HL-60 (cell line): ENCODE measurements around the gene NEDD4L.

ENCODE experiments used
- DNase-seq, 2 experiments: peaks; one replicate each; pipeline ENCODE4 v3.0.0-alpha.2; 2010 to 2020; ENCODE audit warnings: low read depth in 1 of 2, low spot score in 1 of 2
- H3K27ac ChIP-seq: fragments of 250-450 bp; sonication (Bioruptor Pico); replicated peaks from 2 replicates; pipeline ENCODE4 v1.5.1; 2020; ENCODE audit warnings: mild to moderate bottlenecking, moderate library complexity
- H3K27me3 ChIP-seq: fragments of 250-450 bp; sonication (Bioruptor Pico); 2 replicates; pipeline ENCODE4 v1.5.1; 2021; ENCODE audit warnings: mild to moderate bottlenecking, moderate library complexity; ENCODE audit not compliant: insufficient read depth, poor library complexity, severe bottlenecking
- H3K4me3 ChIP-seq: replicated peaks from 2 replicates; pipeline ENCODE4 v1.5.1; 2011; ENCODE audit warnings: mild to moderate bottlenecking, control low read depth, low read length; ENCODE audit not compliant: insufficient read depth
- GABPA ChIP-seq: IDR thresholded peaks from 2 replicates; pipeline ENCODE4 v1.6.1; 2012; ENCODE audit warnings: low read depth
- POLR2AphosphoS5 ChIP-seq: IDR thresholded peaks from 2 replicates; pipeline ENCODE4 v1.6.1; 2012; ENCODE audit warnings: low read depth
- SPI1 ChIP-seq: IDR thresholded peaks from 2 replicates; pipeline ENCODE4 v1.6.1; 2012; ENCODE audit warnings: low read depth, mild to moderate bottlenecking, borderline replicate concordance
- TF ChIP-seq, protein P1 (sequence below): IDR thresholded peaks from 2 replicates; pipeline ENCODE4 v1.6.1; 2012; ENCODE audit warnings: low read depth; ENCODE audit not compliant: insufficient replicate concordance
- TF ChIP-seq, protein P2 (sequence below): IDR thresholded peaks from one replicate; pipeline ENCODE4 v1.5.1; 2011; ENCODE audit warnings: low read length, control low read depth, inconsistent platforms; ENCODE audit not compliant: insufficient read depth

Gene NEDD4L

DNA sequence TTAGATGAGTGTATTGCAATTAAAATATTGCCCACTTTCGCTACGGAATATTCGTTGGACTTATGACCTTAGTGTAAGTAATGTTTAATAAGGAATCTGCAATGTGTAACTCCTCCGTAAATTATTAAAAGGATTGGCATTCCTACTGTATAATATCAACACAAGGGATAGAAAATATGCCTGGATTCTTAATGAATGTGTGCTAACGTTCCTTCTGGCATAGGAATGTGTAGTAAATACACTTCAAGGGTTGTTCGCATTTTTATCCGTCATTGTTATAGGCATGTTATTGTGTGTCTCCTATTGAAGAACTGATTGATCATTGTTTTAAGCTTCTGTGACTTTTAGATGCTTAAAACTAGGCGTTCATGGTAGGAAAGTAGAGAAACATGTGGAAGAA, 134.5 kb downstream of the NEDD4L start:
- H3K27ac ChIP-seq, result no peak overlapping the region
- no peaks in the 10 kb centered on the region for H3K27me3 ChIP-seq
- no peak overlapping the region for H3K4me3 ChIP-seq
- no peak for DNase-seq
- TF ChIP-seq, protein P1, sequence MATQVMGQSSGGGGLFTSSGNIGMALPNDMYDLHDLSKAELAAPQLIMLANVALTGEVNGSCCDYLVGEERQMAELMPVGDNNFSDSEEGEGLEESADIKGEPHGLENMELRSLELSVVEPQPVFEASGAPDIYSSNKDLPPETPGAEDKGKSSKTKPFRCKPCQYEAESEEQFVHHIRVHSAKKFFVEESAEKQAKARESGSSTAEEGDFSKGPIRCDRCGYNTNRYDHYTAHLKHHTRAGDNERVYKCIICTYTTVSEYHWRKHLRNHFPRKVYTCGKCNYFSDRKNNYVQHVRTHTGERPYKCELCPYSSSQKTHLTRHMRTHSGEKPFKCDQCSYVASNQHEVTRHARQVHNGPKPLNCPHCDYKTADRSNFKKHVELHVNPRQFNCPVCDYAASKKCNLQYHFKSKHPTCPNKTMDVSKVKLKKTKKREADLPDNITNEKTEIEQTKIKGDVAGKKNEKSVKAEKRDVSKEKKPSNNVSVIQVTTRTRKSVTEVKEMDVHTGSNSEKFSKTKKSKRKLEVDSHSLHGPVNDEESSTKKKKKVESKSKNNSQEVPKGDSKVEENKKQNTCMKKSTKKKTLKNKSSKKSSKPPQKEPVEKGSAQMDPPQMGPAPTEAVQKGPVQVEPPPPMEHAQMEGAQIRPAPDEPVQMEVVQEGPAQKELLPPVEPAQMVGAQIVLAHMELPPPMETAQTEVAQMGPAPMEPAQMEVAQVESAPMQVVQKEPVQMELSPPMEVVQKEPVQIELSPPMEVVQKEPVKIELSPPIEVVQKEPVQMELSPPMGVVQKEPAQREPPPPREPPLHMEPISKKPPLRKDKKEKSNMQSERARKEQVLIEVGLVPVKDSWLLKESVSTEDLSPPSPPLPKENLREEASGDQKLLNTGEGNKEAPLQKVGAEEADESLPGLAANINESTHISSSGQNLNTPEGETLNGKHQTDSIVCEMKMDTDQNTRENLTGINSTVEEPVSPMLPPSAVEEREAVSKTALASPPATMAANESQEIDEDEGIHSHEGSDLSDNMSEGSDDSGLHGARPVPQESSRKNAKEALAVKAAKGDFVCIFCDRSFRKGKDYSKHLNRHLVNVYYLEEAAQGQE, result no peak
- TF ChIP-seq, protein P2, sequence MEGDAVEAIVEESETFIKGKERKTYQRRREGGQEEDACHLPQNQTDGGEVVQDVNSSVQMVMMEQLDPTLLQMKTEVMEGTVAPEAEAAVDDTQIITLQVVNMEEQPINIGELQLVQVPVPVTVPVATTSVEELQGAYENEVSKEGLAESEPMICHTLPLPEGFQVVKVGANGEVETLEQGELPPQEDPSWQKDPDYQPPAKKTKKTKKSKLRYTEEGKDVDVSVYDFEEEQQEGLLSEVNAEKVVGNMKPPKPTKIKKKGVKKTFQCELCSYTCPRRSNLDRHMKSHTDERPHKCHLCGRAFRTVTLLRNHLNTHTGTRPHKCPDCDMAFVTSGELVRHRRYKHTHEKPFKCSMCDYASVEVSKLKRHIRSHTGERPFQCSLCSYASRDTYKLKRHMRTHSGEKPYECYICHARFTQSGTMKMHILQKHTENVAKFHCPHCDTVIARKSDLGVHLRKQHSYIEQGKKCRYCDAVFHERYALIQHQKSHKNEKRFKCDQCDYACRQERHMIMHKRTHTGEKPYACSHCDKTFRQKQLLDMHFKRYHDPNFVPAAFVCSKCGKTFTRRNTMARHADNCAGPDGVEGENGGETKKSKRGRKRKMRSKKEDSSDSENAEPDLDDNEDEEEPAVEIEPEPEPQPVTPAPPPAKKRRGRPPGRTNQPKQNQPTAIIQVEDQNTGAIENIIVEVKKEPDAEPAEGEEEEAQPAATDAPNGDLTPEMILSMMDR, result no peak
- TF ChIP-seq POLR2AphosphoS5, result no peak
- no peak for TF ChIP-seq SPI1
- TF ChIP-seq GABPA, result no peak

DNA sequence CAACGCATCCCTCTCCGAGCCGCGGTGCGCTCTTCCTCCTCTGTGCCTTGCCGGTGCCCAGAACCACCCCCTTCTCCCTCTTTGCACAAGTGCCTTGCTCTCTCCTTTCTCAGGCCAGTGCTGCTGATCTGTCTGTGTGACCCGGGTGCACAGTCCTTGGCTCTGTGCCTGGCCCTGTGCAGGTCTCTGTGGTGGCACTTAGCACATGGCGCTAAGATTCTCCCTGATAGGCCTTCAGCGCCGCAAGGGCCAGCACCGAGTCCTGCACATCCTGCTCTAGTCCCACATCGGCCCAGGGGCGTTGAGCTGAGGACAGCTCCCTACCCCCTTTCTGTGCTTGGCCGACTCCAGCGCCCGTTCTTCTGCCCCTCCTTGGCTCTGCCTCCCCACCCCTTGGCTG, 136.1 kb downstream of the NEDD4L start:
- no peak for TF ChIP-seq SPI1
- TF ChIP-seq POLR2AphosphoS5, result no peak
- TF ChIP-seq, protein P1, result no peak
- no peak for TF ChIP-seq GABPA
- TF ChIP-seq, protein P2, result no peak
- DNase-seq, result no peak
- Histone ChIP-seq H3K27ac (no peak overlapping the region), H3K4me3 (no peak overlapping the region), H3K27me3 (no peaks in the 10 kb centered on the region)

DNA sequence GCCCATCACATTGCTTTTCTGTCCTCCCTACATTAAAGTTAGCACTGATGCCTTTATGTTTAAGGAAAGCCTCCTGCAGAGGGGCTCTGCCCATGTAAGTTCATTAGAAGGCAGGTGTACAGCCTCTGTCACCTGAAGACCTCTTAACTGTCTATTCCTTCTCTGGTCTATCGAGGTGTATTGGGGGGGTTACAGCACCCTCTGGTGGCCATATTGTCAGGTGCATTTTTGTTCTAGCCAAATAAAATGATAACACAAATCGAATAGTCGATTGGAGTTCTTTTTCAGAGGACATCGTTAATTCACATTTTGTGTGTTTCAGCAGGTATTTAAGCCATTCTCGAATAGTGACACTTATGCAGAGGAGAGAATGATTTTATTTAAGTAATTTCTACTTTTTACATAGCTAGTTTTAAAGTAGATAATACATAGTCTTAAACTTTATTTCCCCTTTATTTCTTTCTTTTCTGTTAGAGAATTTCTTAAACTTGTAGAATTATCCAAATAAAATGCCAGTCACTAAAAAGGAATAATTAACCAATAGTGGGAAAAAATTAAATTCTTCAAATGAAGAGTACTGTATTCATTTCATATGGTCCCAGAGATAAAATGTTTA, 136.8 kb downstream of the NEDD4L start:
- H3K27me3 ChIP-seq, result no peaks in the 10 kb centered on the region
- TF ChIP-seq, protein P1, result no peak
- TF ChIP-seq SPI1, result no peak
- no peak for TF ChIP-seq GABPA
- TF ChIP-seq, protein P2, result peak; percentile 94
- no peak for TF ChIP-seq POLR2AphosphoS5
- H3K27ac ChIP-seq, result no peak overlapping the region
- DNase-seq, result peak; percentile 2 to 39
- H3K4me3 ChIP-seq, result no peak overlapping the region
